AG09319 (cell line): ENCODE data around the gene ZNF488.

Experiments used
- DNase-seq: peaks from one replicate; pipeline ENCODE4 v3.0.0-alpha.2; 2010; ENCODE audit warnings: low read depth; ENCODE audit errors: extremely low read depth
- TF ChIP-seq, protein P1 (sequence below): IDR thresholded peaks from 2 replicates; pipeline ENCODE4 v1.5.1; 2011; ENCODE audit warnings: low read depth, mild to moderate bottlenecking, inconsistent platforms, low read length, moderate library complexity

Gene ZNF488

DNA sequence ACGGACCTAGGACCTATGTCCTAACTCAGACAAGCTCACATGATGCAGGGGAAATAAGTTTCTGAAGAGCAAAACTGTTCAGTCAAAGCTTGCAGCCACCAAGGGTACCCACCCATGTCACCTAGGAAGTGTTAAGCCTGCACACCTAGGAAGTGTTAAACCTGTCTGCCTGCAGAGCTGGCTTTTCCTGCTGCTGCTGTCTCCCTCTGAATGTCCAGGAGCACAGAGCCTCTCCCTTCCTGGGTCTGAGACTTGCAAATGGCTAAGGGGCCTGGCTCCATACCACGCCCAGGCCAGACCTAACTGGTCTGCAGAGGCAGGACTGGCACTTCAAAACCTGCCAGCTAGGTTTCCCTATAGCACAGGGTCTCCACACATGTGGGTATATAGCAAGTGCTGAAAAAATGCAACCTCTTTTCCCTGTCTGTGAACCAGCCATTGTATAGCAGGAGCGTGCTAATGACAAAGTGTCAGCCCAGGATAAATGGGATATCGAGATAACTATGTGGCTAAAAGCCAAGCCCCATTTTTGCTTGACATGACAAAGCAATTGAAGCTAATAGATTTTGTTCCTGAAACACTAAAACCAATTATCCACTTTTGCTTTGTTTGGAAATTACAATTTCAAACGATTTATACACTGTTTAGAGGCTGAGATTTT is 60.3 kb downstream of the ZNF488 start:
- no peak for DNase-seq
- TF ChIP-seq, protein P1, sequence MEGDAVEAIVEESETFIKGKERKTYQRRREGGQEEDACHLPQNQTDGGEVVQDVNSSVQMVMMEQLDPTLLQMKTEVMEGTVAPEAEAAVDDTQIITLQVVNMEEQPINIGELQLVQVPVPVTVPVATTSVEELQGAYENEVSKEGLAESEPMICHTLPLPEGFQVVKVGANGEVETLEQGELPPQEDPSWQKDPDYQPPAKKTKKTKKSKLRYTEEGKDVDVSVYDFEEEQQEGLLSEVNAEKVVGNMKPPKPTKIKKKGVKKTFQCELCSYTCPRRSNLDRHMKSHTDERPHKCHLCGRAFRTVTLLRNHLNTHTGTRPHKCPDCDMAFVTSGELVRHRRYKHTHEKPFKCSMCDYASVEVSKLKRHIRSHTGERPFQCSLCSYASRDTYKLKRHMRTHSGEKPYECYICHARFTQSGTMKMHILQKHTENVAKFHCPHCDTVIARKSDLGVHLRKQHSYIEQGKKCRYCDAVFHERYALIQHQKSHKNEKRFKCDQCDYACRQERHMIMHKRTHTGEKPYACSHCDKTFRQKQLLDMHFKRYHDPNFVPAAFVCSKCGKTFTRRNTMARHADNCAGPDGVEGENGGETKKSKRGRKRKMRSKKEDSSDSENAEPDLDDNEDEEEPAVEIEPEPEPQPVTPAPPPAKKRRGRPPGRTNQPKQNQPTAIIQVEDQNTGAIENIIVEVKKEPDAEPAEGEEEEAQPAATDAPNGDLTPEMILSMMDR = no peak

DNA sequence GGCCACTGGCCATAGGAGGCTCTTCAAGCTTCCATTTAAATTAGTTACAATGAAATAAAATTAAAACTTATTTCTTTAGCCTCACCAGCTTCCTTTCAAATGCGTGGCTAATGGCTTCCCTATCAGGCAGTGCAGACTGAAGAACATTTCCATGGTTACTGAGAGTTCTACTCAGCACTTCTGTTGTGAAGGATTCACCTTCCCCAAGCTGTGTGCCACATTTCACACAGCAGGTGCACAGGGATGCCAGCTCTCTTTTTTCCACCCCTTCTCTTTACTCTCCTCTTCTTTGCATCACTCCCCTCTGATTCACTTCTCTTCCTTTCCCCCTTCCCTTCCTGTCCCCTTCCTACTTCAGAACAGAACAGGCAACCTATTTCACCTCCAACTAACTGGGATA is 61.0 kb downstream of the ZNF488 start:
- TF ChIP-seq, protein P1 = no peak
- DNase-seq = no peak

DNA sequence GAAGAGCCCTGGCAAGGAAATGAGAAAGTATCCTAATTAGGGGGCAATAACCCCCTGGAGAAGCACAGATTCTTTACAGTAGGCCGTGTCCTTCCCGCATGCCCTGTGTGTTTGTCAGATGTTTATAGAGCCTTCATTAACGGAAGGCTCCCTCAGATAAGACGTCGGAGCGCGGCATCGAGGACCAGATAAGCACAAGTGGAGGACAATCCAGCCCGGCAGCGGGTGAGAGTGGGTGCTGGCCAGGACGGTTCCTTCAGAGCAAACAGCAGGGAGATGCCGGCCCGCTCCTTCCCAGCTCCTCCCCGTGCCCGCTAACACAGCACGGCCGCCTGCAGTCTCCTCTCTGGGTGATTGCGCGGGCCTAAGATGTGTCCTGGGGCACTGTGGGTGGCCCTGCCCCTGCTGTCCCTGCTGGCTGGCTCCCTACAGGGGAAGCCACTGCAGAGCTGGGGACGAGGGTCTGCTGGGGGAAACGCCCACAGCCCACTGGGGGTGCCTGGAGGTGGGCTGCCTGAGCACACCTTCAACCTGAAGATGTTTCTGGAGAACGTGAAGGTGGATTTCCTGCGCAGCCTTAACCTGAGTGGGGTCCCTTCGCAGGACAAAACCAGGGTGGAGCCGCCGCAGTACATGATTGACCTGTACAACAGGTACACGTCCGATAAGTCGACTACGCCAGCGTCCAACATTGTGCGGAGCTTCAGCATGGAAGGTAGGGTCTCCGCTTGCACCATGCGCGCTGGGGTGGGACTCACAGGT is 61.6 kb downstream of the ZNF488 start, which contains the start of gene GDF2:
Gene GDF2 (plus strand): TSS at position 155 of the 762 bp plus-strand sequence. CDS start 215 bp downstream, at position 370.
- DNase-seq = no peak
- TF ChIP-seq, protein P1 = no peak

DNA sequence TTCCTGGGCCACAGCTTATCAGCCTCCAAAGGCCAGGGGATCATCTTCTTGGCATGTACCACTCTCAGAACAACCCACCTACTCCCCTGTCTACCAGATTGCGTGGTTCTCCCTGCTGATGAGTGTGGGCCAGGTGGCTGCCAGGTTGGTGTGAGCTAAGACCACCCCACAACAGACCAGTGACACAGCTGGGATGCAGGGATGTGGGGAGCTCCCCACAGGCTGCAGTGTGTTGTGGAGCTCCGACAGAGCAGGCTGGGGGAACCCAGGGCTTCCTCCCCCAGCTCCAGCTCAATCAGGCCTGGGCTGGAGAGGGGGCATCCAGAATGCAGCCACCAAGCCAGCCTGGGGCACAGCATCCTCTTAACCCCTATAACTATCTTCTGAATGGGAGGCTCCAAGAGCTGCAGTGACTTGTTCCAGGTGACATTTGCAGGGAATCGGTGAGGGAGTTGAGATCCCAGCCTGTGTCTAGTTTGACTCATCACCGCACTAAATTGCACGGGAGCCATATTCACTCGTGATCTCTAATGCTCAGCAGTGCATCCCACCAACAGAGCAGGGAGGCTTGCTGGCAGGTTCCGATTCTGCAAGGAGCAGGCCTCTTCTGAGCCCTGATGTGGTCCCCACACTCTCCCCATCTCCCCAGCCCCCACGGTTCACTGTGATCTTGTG is 62.4 kb downstream of the ZNF488 start:
- TF ChIP-seq, protein P1 = no peak
- DNase-seq = no peak

DNA sequence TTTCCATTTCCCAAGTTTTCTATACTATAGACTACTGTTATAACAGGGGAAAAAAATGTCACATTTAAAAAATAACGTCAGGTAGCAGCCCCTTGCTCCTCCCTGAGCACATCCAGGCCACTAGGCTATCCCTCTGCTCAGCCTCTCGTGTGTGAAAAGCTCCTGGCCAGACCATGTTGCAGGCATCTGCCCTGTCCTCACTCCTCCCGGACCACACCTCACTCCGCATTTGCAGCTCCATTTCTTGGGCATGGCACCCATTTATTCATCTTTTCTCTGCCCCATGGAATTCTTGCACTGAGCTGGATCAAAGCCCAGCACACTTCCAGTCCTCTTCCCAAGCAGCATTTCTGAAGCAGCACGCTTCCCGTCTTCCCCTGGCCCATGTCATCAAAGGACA is 63.3 kb downstream of the ZNF488 start:
- DNase-seq = no peak

DNA sequence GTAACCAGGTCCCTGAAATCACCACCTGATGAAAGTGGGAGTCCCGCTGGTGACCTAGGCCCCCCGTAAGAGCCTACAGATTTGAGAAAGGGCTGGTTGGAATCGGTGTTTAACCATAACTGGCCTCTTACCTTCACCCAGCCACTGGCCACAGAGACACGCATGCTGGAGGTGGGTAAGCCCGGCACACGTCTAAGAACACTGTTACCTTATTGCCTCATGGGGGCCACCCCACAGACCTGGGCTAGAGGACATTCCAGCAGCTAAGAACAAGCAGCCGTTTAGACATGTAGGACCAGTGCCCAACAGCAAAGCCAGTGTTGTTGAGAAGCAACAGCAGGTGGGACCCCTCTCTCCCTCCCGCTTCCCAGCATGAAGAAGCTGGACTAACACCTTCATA is 64.3 kb downstream of the ZNF488 start:
- no peak for DNase-seq
- TF ChIP-seq, protein P1 = no peak

More for the DNA sequence above, 63.3 kb downstream of the ZNF488 start:
- TF ChIP-seq, protein P1 = no peak

DNA sequence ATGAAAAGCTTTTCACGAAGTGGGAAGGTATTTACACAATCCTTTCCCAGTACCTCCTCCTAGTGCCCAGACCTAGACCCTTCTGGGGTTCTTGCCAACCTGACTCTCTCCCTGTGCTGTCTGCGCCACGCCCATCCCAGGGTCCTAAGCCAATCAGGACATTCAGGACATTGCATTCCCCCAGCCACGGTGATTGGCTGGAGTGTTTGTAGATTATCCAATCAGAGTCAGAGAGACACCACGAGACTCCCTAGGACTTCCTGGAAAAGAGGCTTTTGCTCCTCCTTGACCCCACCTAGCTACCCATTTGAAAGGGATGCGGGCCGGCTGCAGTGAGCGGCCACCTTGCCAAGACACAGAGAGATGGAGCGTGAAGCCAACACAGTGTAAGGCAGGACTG is 65.4 kb downstream of the ZNF488 start:
- TF ChIP-seq, protein P1 = no peak
- no peak for DNase-seq
